CD14-positive monocyte (primary cell): ENCODE data around the gene ATOX1. TPM values are rescaled to one million over a fixed set of nuclear protein-coding genes. Genes with fewer than 3 reads are reported as not detected.
A peak's percentile ranks its signal among the peaks of the same experiment; 100 is the strongest.

Source experiments
- DNase-seq, 3 donors: peaks; one replicate each; pipeline ENCODE4 v3.0.0-alpha.2; 2011 to 2022
- H2AFZ ChIP-seq: 2 replicates; pipeline ENCODE4 v1.6.0; 2012; ENCODE audit warnings: mild to moderate bottlenecking, low read depth, low read length, inconsistent platforms; ENCODE audit not compliant: insufficient read depth, poor library complexity, severe bottlenecking
- H3K27ac ChIP-seq, 2 donors: 1 replicate in 1 of 2; 2 replicates in 1 of 2; pipeline ENCODE4 v1.5.1; 2012 to 2013; ENCODE audit warnings: low read length in 2 of 2, control low read depth in 1 of 2, inconsistent platforms in 1 of 2, low read depth in 1 of 2, mild to moderate bottlenecking in 1 of 2
- H3K27me3 ChIP-seq, 2 donors: one replicate each; pipeline versions ENCODE4 v1.6.0 to v1.6.1; 2011 to 2013; ENCODE audit warnings: low read length in 2 of 2; ENCODE audit not compliant: control insufficient read depth in 2 of 2, insufficient read depth in 2 of 2
- H3K36me3 ChIP-seq, 2 donors: replicated peaks in 1 of 2; 1 replicate in 1 of 2; 2 replicates in 1 of 2; pipeline versions ENCODE4 v1.5.1 to v1.6.1; 2012 to 2013; ENCODE audit warnings: low read length in 2 of 2, control low read depth in 1 of 2, inconsistent platforms in 1 of 2, mild to moderate bottlenecking in 1 of 2; ENCODE audit not compliant: insufficient read depth in 2 of 2, control insufficient read depth in 1 of 2
- H3K4me1 ChIP-seq, 2 donors: 1 replicate in 1 of 2; 2 replicates in 1 of 2; pipeline versions ENCODE4 v1.5.1 to v1.6.1; 2012 to 2013; ENCODE audit warnings: low read length in 2 of 2, control low read depth in 1 of 2, inconsistent platforms in 1 of 2, mild to moderate bottlenecking in 1 of 2, moderate library complexity in 1 of 2; ENCODE audit not compliant: insufficient read depth in 2 of 2, control insufficient read depth in 1 of 2
- H3K4me2 ChIP-seq: replicated peaks from 2 replicates; pipeline ENCODE3; 2012; ENCODE audit warnings: low read length, moderate library complexity, mild to moderate bottlenecking; ENCODE audit not compliant: poor library complexity, severe bottlenecking; ENCODE audit errors: extremely low read depth
- H3K4me3 ChIP-seq, 3 experiments: fragments of 200-600 bp in 1 of 3; sonication (generic) in 1 of 3; replicated peaks in 1 of 3; 1 replicate in 2 of 3; 2 replicates in 1 of 3; pipeline ENCODE4 v1.5.1; 2011 to 2013; ENCODE audit warnings: low read length in 3 of 3, mild to moderate bottlenecking in 3 of 3, control low read depth in 2 of 3, low read depth in 2 of 3, inconsistent platforms in 1 of 3, moderate library complexity in 1 of 3
- H3K79me2 ChIP-seq: 2 replicates; pipeline ENCODE4 v1.6.0; 2012; ENCODE audit warnings: mild to moderate bottlenecking, control low read depth, inconsistent platforms, low read length, moderate library complexity; ENCODE audit not compliant: insufficient read depth
- H3K9ac ChIP-seq: 2 replicates; pipeline ENCODE4 v1.6.0; 2017; ENCODE audit warnings: low read length, mild to moderate bottlenecking; ENCODE audit not compliant: insufficient read depth, poor library complexity, severe bottlenecking
- H3K9me3 ChIP-seq, 2 donors: replicated peaks in 1 of 2; 1 replicate in 1 of 2; 2 replicates in 1 of 2; pipeline versions ENCODE4 v1.5.1 to v1.6.1; 2012 to 2013; ENCODE audit warnings: low read length in 2 of 2, control low read depth in 1 of 2; ENCODE audit not compliant: control insufficient read depth in 1 of 2, insufficient read depth in 1 of 2
- H4K20me1 ChIP-seq: 2 replicates; pipeline ENCODE4 v1.6.0; 2012; ENCODE audit warnings: mild to moderate bottlenecking, low read length, control low read depth, moderate library complexity; ENCODE audit not compliant: insufficient read depth
- H3K27ac Mint-ChIP-seq, 7 donors: one replicate each; pipeline ENCODE4 v1.8.0; 2020; ENCODE audit warnings: mild to moderate bottlenecking in 7 of 7, mixed read lengths in 7 of 7, moderate library complexity in 6 of 7, inconsistent platforms in 2 of 7
- H3K27me3 Mint-ChIP-seq, 3 donors: one replicate each; pipeline ENCODE4 v1.8.0; 2021 to 2022; ENCODE audit warnings: low read depth in 3 of 3, mild to moderate bottlenecking in 3 of 3, mixed read lengths in 3 of 3, moderate library complexity in 3 of 3, inconsistent platforms in 1 of 3
- H3K36me3 Mint-ChIP-seq, 2 donors: one replicate each; pipeline ENCODE4 v1.8.0; 2020; ENCODE audit warnings: mixed read lengths in 2 of 2, inconsistent platforms in 1 of 2, mild to moderate bottlenecking in 1 of 2
- H3K4me1 Mint-ChIP-seq: one replicate; pipeline ENCODE4 v1.8.0; 2020; ENCODE audit warnings: mild to moderate bottlenecking, mixed read lengths
- H3K4me3 Mint-ChIP-seq, 2 donors: one replicate each; pipeline ENCODE4 v1.8.0; 2020; ENCODE audit warnings: mild to moderate bottlenecking in 2 of 2, mixed read lengths in 2 of 2, moderate library complexity in 1 of 2
- H3K9me3 Mint-ChIP-seq, 7 donors: one replicate each; pipeline ENCODE4 v1.8.0; 2020 to 2022; ENCODE audit warnings: mixed read lengths in 7 of 7, mild to moderate bottlenecking in 6 of 7, moderate library complexity in 6 of 7, inconsistent platforms in 2 of 7
- CTCF ChIP-seq: fragments of 200-600 bp; IDR thresholded peaks from one replicate; pipeline ENCODE4 v1.8.0; 2022; ENCODE audit warnings: antibody characterized with exemption, mild to moderate bottlenecking
- WGBS: methylation state at CpG from one replicate; pipeline ENCODE4 v1.1.5; 2013; ENCODE audit warnings: missing lambda C conversion rate; ENCODE audit not compliant: insufficient coverage; 5-methylcytosine and 5-hydroxymethylcytosine counted together
- intact Hi-C, 2 donors: fragments of 100-400 bp; cut with micrococcal nuclease; formaldehyde crosslinking; loops; one replicate each; pipeline versions ENCODE4 v1.15.0 to v1.15.1; 2023
- polyA plus RNA-seq, 3 donors: library from polyadenylated mRNA; depleted of rRNA in 1 of 3; unstranded in 2 of 3; stranded (reverse) in 1 of 3; fragments of 300-500 nt in 2 of 3; fragments of >200 nt in 1 of 3; fragmentation: Illumina TruSeq in 2 of 3; gene quantifications; 1 replicate in 2 of 3; 2 replicates in 1 of 3; pipeline ENCODE4 v1.2.3, GENCODE V29; 2012 to 2021

The ATOX1 gene
- polyA plus RNA-seq, 3 donors = 89.9 to 149 (median 148) TPM

- Mint-ChIP-seq H3K27ac (peak overlapping the region in 3 of 7 donors; percentile 15 to 43 (median 43)), H3K36me3 (peaks cover 50 to 79% of the 10 kb centered on the region in 2 donors), H3K4me3 (no peak overlapping the region), H3K4me1 (peaks cover 33% of the 10 kb centered on the region), H3K9me3 (no peaks in the 10 kb centered on the region), H3K27me3 (peaks cover 0 to 3% (median 0%) of the 10 kb centered on the region in 3 donors)
- Histone ChIP-seq H3K4me3 (no peak overlapping the region), H3K27ac (no peak overlapping the region), H3K27me3 (no peaks in the 10 kb centered on the region), H4K20me1 (peaks cover 4% of the 10 kb centered on the region), H3K79me2 (no peaks in the 10 kb centered on the region), H3K4me1 (peaks cover 24 to 33% of the 10 kb centered on the region in 2 donors), H3K36me3 (peaks cover 31 to 70% of the 10 kb centered on the region in 2 donors), H3K9ac (no peak overlapping the region), H3K9me3 (no peaks in the 10 kb centered on the region), H3K4me2 (no peak overlapping the region), H2AFZ (no peak overlapping the region)
- no peak for TF ChIP-seq CTCF
- 100% methylated on average over 3 of the region's 6 CpGs for WGBS
- DNase-seq = no peak
- intact Hi-C loops = loop anchor here (2.0 to 5.0 kb wide), 2 partner anchors 83 to 85 kb away; no protein-coding TSS in a partner anchor
These were observed 16.6 kb downstream of the ATOX1 start for GRCh38 chr5:151741678-151742423.

DNA sequence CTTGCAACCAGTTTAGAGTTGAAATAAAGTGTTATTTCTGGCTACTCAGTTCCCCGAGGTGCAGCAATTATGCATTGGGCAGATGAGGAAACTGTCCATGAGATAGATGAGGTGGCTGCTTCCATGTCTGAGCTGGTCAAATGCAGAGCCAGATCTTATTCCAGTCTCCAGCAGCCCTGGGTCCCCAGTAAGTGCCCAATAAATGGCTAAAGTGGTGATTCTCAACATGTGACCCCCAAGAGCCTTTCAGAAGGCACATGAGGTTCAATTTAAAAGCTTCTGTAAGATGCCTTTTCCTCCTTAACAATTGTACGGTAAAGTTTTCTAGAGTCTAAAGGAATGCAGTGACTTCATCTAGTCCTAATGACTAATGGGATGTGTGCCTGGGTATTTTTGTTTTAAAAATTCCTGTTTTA lies 17.5 kb downstream of the ATOX1 start:
- WGBS = 67% methylated on average over 1 of the region's 2 CpGs
- peaks cover 24% of the 10 kb centered on the region for H3K4me1 Mint-ChIP-seq
- H3K9me3 ChIP-seq = no peaks in the 10 kb centered on the region
- peaks cover 4% of the 10 kb centered on the region for H4K20me1 ChIP-seq
- no peak overlapping the region for H2AFZ ChIP-seq
- peak overlapping the region in 3 of 7 donors; percentile 13 to 76 (median 30) for H3K27ac Mint-ChIP-seq
- no peaks in the 10 kb centered on the region for H3K79me2 ChIP-seq
- DNase-seq = no peak
- H3K4me3 ChIP-seq = no peak overlapping the region
- no peaks in the 10 kb centered on the region for H3K9me3 Mint-ChIP-seq
- peaks cover 51 to 81% of the 10 kb centered on the region in 2 donors for H3K36me3 Mint-ChIP-seq
- peaks cover 0 to 3% (median 0%) of the 10 kb centered on the region in 3 donors for H3K27me3 Mint-ChIP-seq
- no peak overlapping the region for H3K4me2 ChIP-seq
- peaks cover 27 to 74% of the 10 kb centered on the region in 2 donors for H3K36me3 ChIP-seq
- peak; percentile 70 for TF ChIP-seq CTCF
- H3K4me3 Mint-ChIP-seq = no peak overlapping the region
- H3K4me1 ChIP-seq = peaks cover 16 to 24% of the 10 kb centered on the region in 2 donors
- intact Hi-C loops = loop anchor here (2.0 to 5.0 kb wide), 2 partner anchors 82 to 84 kb away; no protein-coding TSS in a partner anchor
- H3K9ac ChIP-seq = no peak overlapping the region
- H3K27me3 ChIP-seq = no peaks in the 10 kb centered on the region
- no peak overlapping the region for H3K27ac ChIP-seq
